Transverse colon (tissue), 3 donors: Measurements from ENCODE around the gene TUBG2.

Experiments
- POLR2A ChIP-seq: fragments of 450-650 bp; IDR thresholded peaks from one replicate; pipeline ENCODE4 v1.6.1; 2016; ENCODE audit warnings: antibody characterized with exemption, mild to moderate bottlenecking, moderate library complexity
- POLR2AphosphoS5 ChIP-seq, 3 donors: sonication (generic); formaldehyde crosslinking; IDR thresholded peaks; one replicate each; pipeline ENCODE4 v1.6.1; 2016; ENCODE audit warnings: antibody characterized with exemption in 3 of 3

GRCh38 chr17:42706732-42707131 lies 47.6 kb downstream of the TUBG2 start:
- no peak for TF ChIP-seq POLR2AphosphoS5 (IDR thresholded peaks at IDR 0.05)
- TF ChIP-seq POLR2A = no peak
